ENCODE data around the gene FCER2. TPM values are rescaled to one million over a fixed set of nuclear protein-coding genes. Genes with fewer than 3 reads are reported as not detected.
"Not testable (repeated sequence)": the region's sequence is repeated elsewhere in the genome, so short reads cannot be mapped to it uniquely, and the experiment has no call there.

FCER2 gene
- total RNA-seq (2014; rRNA removed; shearing (Covaris generic)) = not detected in 2 replicates

- no peak for DNase-seq (ENCODE audit: low spot score)
These were observed at the start of gene FCER2 for GRCh38 chr19:7701654-7702457. Gene FCER2 (minus strand): TSS chr19:7702131. CDS start chr19:7699760, 2,371 bp downstream.

- DNase-seq (ENCODE audit: low spot score) = peak; percentile 85
These were observed 49.3 kb upstream of the FCER2 start for GRCh38 chr19:7751157-7751783.

GRCh38 chr19:7748756-7749155 is 46.8 kb upstream of the FCER2 start:
- DNase-seq (ENCODE audit: low spot score) = peak; percentile 11

- DNase-seq (ENCODE audit: low spot score) = no peak
These were observed 46.2 kb upstream of the FCER2 start for GRCh38 chr19:7748171-7748570.

- no peak for DNase-seq (ENCODE audit: low spot score)
These were observed 45.3 kb upstream of the FCER2 start, which contains the start of gene CD209 for GRCh38 chr19:7746903-7747884. Gene CD209 (minus strand): TSS chr19:7747534. CDS start chr19:7747511, 23 bp downstream.

GRCh38 chr19:7746306-7746705 is 44.4 kb upstream of the FCER2 start:
- not testable (repeated sequence) for DNase-seq (ENCODE audit: low spot score)

- no peak for DNase-seq (ENCODE audit: low spot score)
These were observed 43.1 kb upstream of the FCER2 start for GRCh38 chr19:7744871-7745650.

- DNase-seq (ENCODE audit: low spot score) = no peak
These were observed 42.4 kb upstream of the FCER2 start for GRCh38 chr19:7744199-7744786.

GRCh38 chr19:7743425-7743841 is 41.5 kb upstream of the FCER2 start:
- no peak for DNase-seq (ENCODE audit: low spot score)

GRCh38 chr19:7742991-7743390 is 41.1 kb upstream of the FCER2 start:
- no peak for DNase-seq (ENCODE audit: low spot score)

- no peak for DNase-seq (ENCODE audit: low spot score)
These were observed 40.6 kb upstream of the FCER2 start for GRCh38 chr19:7742575-7742974.

GRCh38 chr19:7740682-7741054 is 38.7 kb upstream of the FCER2 start:
- no peak for DNase-seq (ENCODE audit: low spot score)

- no peak for DNase-seq (ENCODE audit: low spot score)
These were observed 38.1 kb upstream of the FCER2 start for GRCh38 chr19:7739801-7740681.

- no peak for DNase-seq (ENCODE audit: low spot score)
These were observed 37.4 kb upstream of the FCER2 start for GRCh38 chr19:7739211-7739755.

GRCh38 chr19:7738023-7738422 is 36.1 kb upstream of the FCER2 start:
- no peak for DNase-seq (ENCODE audit: low spot score)

- no peak for DNase-seq (ENCODE audit: low spot score)
These were observed 35.3 kb upstream of the FCER2 start for GRCh38 chr19:7737215-7737614.

GRCh38 chr19:7736148-7736547 is 34.2 kb upstream of the FCER2 start:
- no peak for DNase-seq (ENCODE audit: low spot score)

GRCh38 chr19:7734220-7735203 is 32.6 kb upstream of the FCER2 start:
- DNase-seq (ENCODE audit: low spot score) = no peak

Measured in A172 (cell line).